ENCODE results near the gene EIF4H.

GRCh38 chr7:74165867-74166593, 8.1 kb upstream of the EIF4H start:
- TF ChIP-seq CTCF (IDR thresholded peaks at IDR 0.05), result no peak
- no peak for TF ChIP-seq EP300 (IDR thresholded peaks at IDR 0.05; ENCODE audit: low read depth)

All from transverse colon (tissue), 3 donors.